Activated naive CD8-positive, alpha-beta T cell treated with anti-CD3 and anti-CD28 coated beads, Interleukin-2, amount 10 ng/mL, durations not matched to agents 7 days and 5 days (primary cell): ENCODE results near the gene SLC9A1. TPM values are rescaled to one million over a fixed set of nuclear protein-coding genes. Genes with fewer than 3 reads are reported as not detected.

Experiments used
- ATAC-seq: fragments of 150-1000 bp; cut with Tn5 transposase; one replicate; pipeline ENCODE4 v1.10.0; 2021; ENCODE audit warnings: low read depth, moderate library complexity
- POLR2A ChIA-PET: fragments of 350-600 bp; sonication (Branson Sonifier 250); formaldehyde crosslinking; loops from one replicate; lab custom pipeline; 2021; ENCODE audit warnings: antibody characterized with exemption; lab: Charles Lee
- DNase-seq: peaks from one replicate; pipeline ENCODE4 v3.0.0; 2021
- H3K27ac Mint-ChIP-seq: one replicate; pipeline ENCODE4 v1.8.0; 2022; ENCODE audit warnings: mild to moderate bottlenecking, mixed read lengths
- H3K27me3 Mint-ChIP-seq: one replicate; pipeline ENCODE4 v1.8.0; 2022; ENCODE audit warnings: mild to moderate bottlenecking, moderate library complexity, mixed read lengths
- H3K36me3 Mint-ChIP-seq: one replicate; pipeline ENCODE4 v1.8.0; 2021; ENCODE audit warnings: mild to moderate bottlenecking, mixed read lengths
- H3K4me1 Mint-ChIP-seq: one replicate; pipeline ENCODE4 v1.8.0; 2021; ENCODE audit warnings: mixed read lengths
- H3K4me3 Mint-ChIP-seq: one replicate; pipeline ENCODE4 v1.8.0; 2022; ENCODE audit warnings: mild to moderate bottlenecking, moderate library complexity, mixed read lengths
- H3K9me3 Mint-ChIP-seq: one replicate; pipeline ENCODE4 v1.8.0; 2021; ENCODE audit warnings: mixed read lengths
- total RNA-seq, 2 experiments: library from RNA; stranded (reverse); gene quantifications; one replicate each; pipeline ENCODE4 v1.2.3, GENCODE V29; 2021

Gene SLC9A1
- total RNA-seq, 2 experiments from 2014 or later = 23.7 to 24.5 TPM

GRCh38 chr1:27122652-27123051, 32.3 kb downstream of the SLC9A1 start:
- DNase-seq (no peak), ATAC-seq (no peak)
- no peaks in the 10 kb centered on the region for H3K9me3 Mint-ChIP-seq
- H3K4me1 Mint-ChIP-seq = peaks cover 10% of the 10 kb centered on the region
- H3K36me3 Mint-ChIP-seq = peaks cover 4% of the 10 kb centered on the region
- H3K27ac Mint-ChIP-seq = no peak overlapping the region
- POLR2A ChIA-PET = interaction anchor here (1.5 kb wide), 1 partner anchor 32 kb away, joined by 3 read pairs; the partner anchor contains the start of gene SLC9A1
- H3K4me3 Mint-ChIP-seq = no peak overlapping the region
- H3K27me3 Mint-ChIP-seq = no peaks in the 10 kb centered on the region

GRCh38 chr1:27120854-27121253, 34.1 kb downstream of the SLC9A1 start:
- POLR2A ChIA-PET = no interaction called here

GRCh38 chr1:27118440-27118689, 36.6 kb downstream of the SLC9A1 start:
- H3K4me1 Mint-ChIP-seq = peaks cover 41% of the 10 kb centered on the region
- H3K36me3 Mint-ChIP-seq = peaks cover 10% of the 10 kb centered on the region
- POLR2A ChIA-PET = interaction anchor here (1.8 kb wide), 1 partner anchor 19 kb away, joined by 6 read pairs; no protein-coding TSS in a partner anchor
- DNase-seq = no peak
- H3K4me3 Mint-ChIP-seq = no peak overlapping the region
- no peak for ATAC-seq
- H3K27ac Mint-ChIP-seq = no peak overlapping the region
- no peaks in the 10 kb centered on the region for H3K27me3 Mint-ChIP-seq
- no peaks in the 10 kb centered on the region for H3K9me3 Mint-ChIP-seq

More at GRCh38 chr1:27120854-27121253, 34.1 kb downstream of the SLC9A1 start:
- peaks cover 4% of the 10 kb centered on the region for H3K36me3 Mint-ChIP-seq
- H3K27ac Mint-ChIP-seq = no peak overlapping the region
- H3K4me3 Mint-ChIP-seq = no peak overlapping the region
- DNase-seq (no peak), ATAC-seq (no peak)
- no peaks in the 10 kb centered on the region for H3K9me3 Mint-ChIP-seq
- no peaks in the 10 kb centered on the region for H3K27me3 Mint-ChIP-seq
- H3K4me1 Mint-ChIP-seq = peaks cover 16% of the 10 kb centered on the region

GRCh38 chr1:27117733-27118439, 37.0 kb downstream of the SLC9A1 start:
- Mint-ChIP-seq H3K27me3 (no peaks in the 10 kb centered on the region), H3K9me3 (no peaks in the 10 kb centered on the region), H3K27ac (no peak overlapping the region), H3K4me1 (peaks cover 45% of the 10 kb centered on the region), H3K36me3 (peaks cover 13% of the 10 kb centered on the region), H3K4me3 (no peak overlapping the region)
- ATAC-seq (no peak), DNase-seq (no peak)
- POLR2A ChIA-PET = interaction anchor here (1.1 to 1.8 kb wide), 2 partner anchors 19 to 72 kb away, joined by 4 to 6 read pairs; no protein-coding TSS in a partner anchor

GRCh38 chr1:27116697-27117096, 38.2 kb downstream of the SLC9A1 start:
- no peak for DNase-seq
- H3K27me3 Mint-ChIP-seq = no peaks in the 10 kb centered on the region
- POLR2A ChIA-PET = interaction anchor here (1.8 kb wide), 1 partner anchor 20 kb away, joined by 6 read pairs; no protein-coding TSS in a partner anchor
- no peaks in the 10 kb centered on the region for H3K9me3 Mint-ChIP-seq
- no peak for ATAC-seq
- peak overlapping the region; percentile 67 for H3K27ac Mint-ChIP-seq
- H3K4me3 Mint-ChIP-seq = peak overlapping the region; percentile 20
- peaks cover 16% of the 10 kb centered on the region for H3K36me3 Mint-ChIP-seq
- peaks cover 54% of the 10 kb centered on the region for H3K4me1 Mint-ChIP-seq

GRCh38 chr1:27116232-27116631, 38.7 kb downstream of the SLC9A1 start:
- no peaks in the 10 kb centered on the region for H3K9me3 Mint-ChIP-seq

GRCh38 chr1:27114546-27114945, 40.4 kb downstream of the SLC9A1 start:
- POLR2A ChIA-PET = interaction anchor here (1.1 to 5.1 kb wide), 5 partner anchors 11 to 50 kb away, joined by 3 to 79 read pairs (median 3); partner anchors contain the start of gene SLC9A1
- Mint-ChIP-seq H3K4me1 (peaks cover 54% of the 10 kb centered on the region), H3K4me3 (peak overlapping the region; percentile 69)

More at GRCh38 chr1:27116232-27116631, 38.7 kb downstream of the SLC9A1 start:
- H3K36me3 Mint-ChIP-seq = peaks cover 16% of the 10 kb centered on the region
- H3K27ac Mint-ChIP-seq = peak overlapping the region; percentile 67
- peaks cover 56% of the 10 kb centered on the region for H3K4me1 Mint-ChIP-seq
- H3K4me3 Mint-ChIP-seq = peak overlapping the region; percentile 20
- DNase-seq (no peak), ATAC-seq (no peak)
- POLR2A ChIA-PET = interaction anchor here (5.1 kb wide), 1 partner anchor 20 kb away, joined by 35 read pairs; no protein-coding TSS in a partner anchor
- no peaks in the 10 kb centered on the region for H3K27me3 Mint-ChIP-seq

GRCh38 chr1:27113861-27114260, 41.1 kb downstream of the SLC9A1 start:
- Mint-ChIP-seq H3K9me3 (no peaks in the 10 kb centered on the region), H3K4me3 (peak overlapping the region; percentile 69), H3K27me3 (no peaks in the 10 kb centered on the region), H3K4me1 (peaks cover 58% of the 10 kb centered on the region), H3K27ac (peak overlapping the region; percentile 94), H3K36me3 (peaks cover 21% of the 10 kb centered on the region)
- peak; percentile 19 for ATAC-seq
- POLR2A ChIA-PET = interaction anchor here (0.6 to 5.1 kb wide), 5 partner anchors 11 to 144 kb away, joined by 3 to 79 read pairs (median 3); partner anchors contain the start of gene SLC9A1
- peak; percentile 50 for DNase-seq

More at GRCh38 chr1:27114546-27114945, 40.4 kb downstream of the SLC9A1 start:
- peak overlapping the region; percentile 94 for H3K27ac Mint-ChIP-seq
- ATAC-seq (no peak), DNase-seq (no peak)
- no peaks in the 10 kb centered on the region for H3K9me3 Mint-ChIP-seq
- no peaks in the 10 kb centered on the region for H3K27me3 Mint-ChIP-seq
- peaks cover 16% of the 10 kb centered on the region for H3K36me3 Mint-ChIP-seq

GRCh38 chr1:27111626-27112573, 43.0 kb downstream of the SLC9A1 start:
- Mint-ChIP-seq H3K4me3 (peak overlapping the region; percentile 59), H3K27ac (peak overlapping the region; percentile 94), H3K27me3 (no peaks in the 10 kb centered on the region), H3K4me1 (peaks cover 60% of the 10 kb centered on the region), H3K9me3 (no peaks in the 10 kb centered on the region), H3K36me3 (peaks cover 24% of the 10 kb centered on the region)
- ATAC-seq (peak; percentile 96), DNase-seq (peak; percentile 66)
- POLR2A ChIA-PET = interaction anchor here (0.6 to 5.1 kb wide), 13 partner anchors 9 to 473 kb away, joined by 3 to 79 read pairs (median 4); partner anchors contain the start of gene SLC9A1

GRCh38 chr1:27109103-27109822, 45.7 kb downstream of the SLC9A1 start:
- Mint-ChIP-seq H3K36me3 (peaks cover 19% of the 10 kb centered on the region), H3K9me3 (no peaks in the 10 kb centered on the region), H3K27me3 (no peaks in the 10 kb centered on the region), H3K27ac (peak overlapping the region; percentile 57), H3K4me3 (no peak overlapping the region), H3K4me1 (peaks cover 36% of the 10 kb centered on the region)
- no peak for ATAC-seq
- peak; percentile 52 for DNase-seq
- POLR2A ChIA-PET = interaction anchor here (1.1 to 1.5 kb wide), 2 partner anchors 30 to 45 kb away, joined by 3 read pairs; partner anchors contain the start of gene SLC9A1

GRCh38 chr1:27108588-27108987, 46.3 kb downstream of the SLC9A1 start:
- no peak overlapping the region for H3K27ac Mint-ChIP-seq
- DNase-seq (no peak), ATAC-seq (no peak)
- peaks cover 29% of the 10 kb centered on the region for H3K4me1 Mint-ChIP-seq
- no peaks in the 10 kb centered on the region for H3K27me3 Mint-ChIP-seq
- H3K36me3 Mint-ChIP-seq = peaks cover 19% of the 10 kb centered on the region
- POLR2A ChIA-PET = interaction anchor here (1.1 kb wide), 1 partner anchor 31 kb away, joined by 3 read pairs; no protein-coding TSS in a partner anchor
- no peaks in the 10 kb centered on the region for H3K9me3 Mint-ChIP-seq
- H3K4me3 Mint-ChIP-seq = no peak overlapping the region

GRCh38 chr1:27106561-27107323, 48.2 kb downstream of the SLC9A1 start:
- no peaks in the 10 kb centered on the region for H3K27me3 Mint-ChIP-seq
- H3K9me3 Mint-ChIP-seq = no peaks in the 10 kb centered on the region
- no peak overlapping the region for H3K4me3 Mint-ChIP-seq
- POLR2A ChIA-PET = no interaction called here
- peaks cover 14% of the 10 kb centered on the region for H3K4me1 Mint-ChIP-seq
- H3K36me3 Mint-ChIP-seq = peaks cover 12% of the 10 kb centered on the region
- DNase-seq (no peak), ATAC-seq (no peak)
- peak overlapping the region; percentile 76 for H3K27ac Mint-ChIP-seq
